Skin of body (tissue), 3 donors: Measurements from ENCODE around the gene MCTP1. TPM values are rescaled to one million over a fixed set of nuclear protein-coding genes. Genes with fewer than 3 reads are reported as not detected.

Source experiments
- DNase-seq: peaks from one replicate; lab custom pipeline; 2025; lab: John Stamatoyannopoulos, UW
- small RNA-seq: library from RNA; depleted of rRNA; stranded (forward); fragments of <200 nt; gene quantifications from one replicate; pipeline ENCODE3, GENCODE V24; 2014; ENCODE audit warnings: low replicate concordance
- total RNA-seq: library from RNA; depleted of rRNA; stranded (reverse); fragments of >200 nt; gene quantifications from one replicate; pipeline ENCODE4 v1.2.3, GENCODE V29; 2014

Gene MCTP1
- total RNA-seq, 1 donor from 2014 or later = 30.8 TPM

DNA sequence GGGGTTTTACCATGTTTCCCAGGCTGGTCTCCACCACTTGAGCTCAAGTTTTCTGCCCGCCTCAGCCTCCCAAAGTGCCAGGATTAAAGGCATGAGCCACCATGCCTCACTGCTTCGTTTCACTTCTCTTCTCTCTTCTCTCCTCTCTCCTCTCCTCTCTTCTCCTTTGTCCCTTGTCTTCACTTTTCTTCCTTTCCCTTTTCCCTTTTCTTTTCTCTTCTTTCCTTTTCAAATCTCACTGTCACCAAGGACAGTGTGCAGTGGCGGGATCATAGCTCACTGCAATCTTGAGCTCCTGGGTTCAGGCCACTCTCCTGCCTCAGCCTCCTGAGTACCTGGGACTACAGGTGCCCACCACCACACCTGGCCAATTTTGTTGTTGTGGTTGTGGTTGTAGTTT is 617.0 kb downstream of the MCTP1 start:
- no peak for DNase-seq

DNA sequence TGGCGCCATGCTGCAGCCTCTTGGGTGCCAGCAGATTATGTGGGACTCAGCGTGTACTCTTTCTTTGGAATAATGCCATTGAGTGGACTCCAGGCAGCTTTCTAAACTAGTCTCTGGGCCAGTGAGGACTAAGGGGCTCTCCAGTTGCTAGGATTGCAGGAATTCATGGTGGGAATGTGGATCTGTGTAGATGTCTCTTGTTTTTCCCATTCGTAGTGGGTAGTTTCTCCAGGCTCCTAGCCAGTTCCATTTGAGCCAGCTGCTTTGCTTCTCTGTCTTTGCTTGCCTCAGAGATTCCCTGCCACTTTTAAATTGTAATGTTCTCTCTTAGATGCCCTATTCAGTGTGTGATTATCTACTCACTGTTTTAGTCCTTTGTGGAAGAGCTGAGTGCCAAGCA is 623.8 kb downstream of the MCTP1 start:
- DNase-seq = no peak

DNA sequence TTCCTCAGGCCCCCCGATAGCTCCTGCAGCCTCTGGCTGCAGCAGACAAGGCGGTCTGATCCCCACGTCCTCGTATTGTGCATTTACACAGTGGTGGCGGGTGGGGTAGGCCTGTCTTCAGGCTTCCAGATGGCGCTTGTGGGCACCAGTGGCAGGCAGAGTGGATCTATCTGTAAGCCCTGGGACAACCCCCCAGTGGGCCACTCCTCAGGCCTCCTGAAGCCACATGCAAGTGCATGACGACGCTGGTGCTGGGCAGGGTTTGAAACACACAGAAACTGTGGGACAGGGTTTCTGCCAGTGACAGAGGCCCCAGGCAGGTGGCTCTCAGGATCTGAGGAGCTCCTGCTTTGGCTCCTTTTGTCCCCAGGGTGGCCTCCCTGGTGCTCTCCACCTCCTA is 624.4 kb downstream of the MCTP1 start:
- DNase-seq = no peak

DNA sequence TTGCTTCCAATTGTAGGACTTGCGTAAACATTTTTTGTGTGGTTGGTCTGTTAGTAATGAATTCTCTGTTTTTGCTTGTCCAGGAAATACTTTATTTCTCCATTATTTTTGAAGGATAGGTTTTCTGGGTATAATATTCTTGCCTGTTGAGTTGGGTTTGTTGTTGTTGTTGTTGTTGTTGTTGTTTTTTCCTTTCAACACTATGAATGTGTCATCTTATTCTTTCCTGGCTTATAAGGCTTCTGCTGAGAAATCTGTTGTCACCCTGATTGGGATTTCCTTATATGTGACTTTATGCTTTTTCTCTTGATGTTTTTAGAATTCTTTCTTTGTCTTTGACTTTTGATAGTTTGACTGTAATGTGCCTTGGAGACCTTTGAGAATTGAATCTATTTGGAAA is 626.6 kb downstream of the MCTP1 start:
- no peak for DNase-seq

Small RNAs within 50 kb of the gene (small RNA-seq; reads per million reads assigned to genes)
- gene RF02271 = not detected

Other genes with a start within 250 kb of the MCTP1 start
- 0.49 TPM for gene FAM81B, start 106.3 kb upstream of the MCTP1 start, total RNA-seq